Hepatocyte (in vitro differentiated cells): Measurements from ENCODE around the gene ENPP6. TPM values are rescaled to one million over a fixed set of nuclear protein-coding genes. Genes with fewer than 3 reads are reported as not detected.

Source experiments
- DNase-seq: peaks from one replicate; pipeline ENCODE4 v3.0.0-alpha.2; 2016; ENCODE audit warnings: low spot score
- H2AFZ ChIP-seq: fragments of 200-600 bp; sonication (generic); 2 replicates; pipeline ENCODE4 v1.6.0; 2016; ENCODE audit warnings: antibody characterized with exemption, mild to moderate bottlenecking
- H3K27ac ChIP-seq: fragments of 200-600 bp; sonication (generic); 2 replicates; pipeline ENCODE4 v1.5.1; 2016; ENCODE audit warnings: mild to moderate bottlenecking
- H3K27me3 ChIP-seq: fragments of 200-600 bp; sonication (generic); 2 replicates; pipeline ENCODE4 v1.6.1; 2016
- H3K36me3 ChIP-seq: fragments of 200-600 bp; sonication (generic); replicated peaks from 2 replicates; pipeline ENCODE4 v1.5.1; 2016; ENCODE audit warnings: low read depth; ENCODE audit not compliant: insufficient read depth
- H3K4me1 ChIP-seq: fragments of 200-600 bp; sonication (generic); 2 replicates; pipeline ENCODE4 v1.5.1; 2016; ENCODE audit warnings: mild to moderate bottlenecking, moderate library complexity; ENCODE audit not compliant: insufficient read depth
- H3K4me2 ChIP-seq: fragments of 200-600 bp; sonication (generic); 2 replicates; pipeline ENCODE4 v1.6.0; 2016
- H3K4me3 ChIP-seq: fragments of 200-600 bp; sonication (generic); 2 replicates; pipeline ENCODE4 v1.5.1; 2016; ENCODE audit warnings: mild to moderate bottlenecking
- H3K79me2 ChIP-seq: fragments of 200-600 bp; sonication (generic); 2 replicates; pipeline ENCODE4 v1.6.0; 2017; ENCODE audit warnings: mild to moderate bottlenecking
- H3K9me2 ChIP-seq: fragments of 200-600 bp; sonication (generic); replicated peaks from 2 replicates; pipeline ENCODE4 v1.6.0; 2017; ENCODE audit warnings: mild to moderate bottlenecking; ENCODE audit not compliant: insufficient read depth
- H3K9me3 ChIP-seq: fragments of 200-600 bp; sonication (generic); 2 replicates; pipeline ENCODE4 v1.5.1; 2016; ENCODE audit warnings: low read depth, mild to moderate bottlenecking
- H4K20me1 ChIP-seq: fragments of 200-600 bp; sonication (generic); 2 replicates; pipeline ENCODE4 v1.6.0; 2016; ENCODE audit warnings: mild to moderate bottlenecking; ENCODE audit not compliant: insufficient read depth, poor library complexity, severe bottlenecking
- EZH2 ChIP-seq: fragments of 200-600 bp; sonication (generic); IDR thresholded peaks from 2 replicates; pipeline ENCODE4 v1.6.1; 2016; ENCODE audit warnings: antibody characterized with exemption, mild to moderate bottlenecking, borderline replicate concordance
- EZH2phosphoT487 ChIP-seq: fragments of 200-600 bp; sonication (generic); IDR thresholded peaks from one replicate; pipeline ENCODE4 v1.6.1; 2018; ENCODE audit warnings: antibody characterized with exemption, mild to moderate bottlenecking, low read depth, moderate library complexity; ENCODE audit not compliant: unreplicated experiment, severe bottlenecking
- WGBS: methylation state at CpG from one replicate; pipeline ENCODE4 v1.1.6; 2016; ENCODE audit warnings: low lambda C conversion rate; ENCODE audit errors: missing lambda C conversion rate; 5-methylcytosine and 5-hydroxymethylcytosine counted together
- polyA plus RNA-seq: library from polyadenylated mRNA; unstranded; fragments of >200 nt; fragmentation: Nextera tagmentation; extraction: Ambion mirVana; gene quantifications from 2 replicates; pipeline ENCODE4 v1.2.1, GENCODE V29; 2016
- total RNA-seq: library from RNA; depleted of rRNA; stranded (reverse); fragments of >200 nt; gene quantifications from 2 replicates; pipeline ENCODE4 v1.2.3, GENCODE V29; 2014
- TF ChIP-seq, protein P1 (sequence below): fragments of 200-600 bp; sonication (generic); IDR thresholded peaks from 2 replicates; pipeline ENCODE4 v1.5.1; 2016; ENCODE audit warnings: antibody characterized with exemption, mild to moderate bottlenecking; ENCODE audit not compliant: poor library complexity

ENPP6 gene
- total and polyA plus RNA-seq, 2 experiments from 2014 or later: 0.03 TPM; not detected in 1

- Histone ChIP-seq H3K9me2 (no peaks in the 10 kb centered on the region), H3K27ac (no peak overlapping the region), H3K79me2 (no peaks in the 10 kb centered on the region), H2AFZ (no peak overlapping the region), H3K4me3 (no peak overlapping the region), H3K9me3 (no peaks in the 10 kb centered on the region), H3K36me3 (no peaks in the 10 kb centered on the region), H3K4me1 (no peaks in the 10 kb centered on the region), H3K4me2 (no peak overlapping the region), H4K20me1 (no peaks in the 10 kb centered on the region), H3K27me3 (no peaks in the 10 kb centered on the region)
- WGBS: 83% methylated on average over 12 of the region's 12 CpGs
- DNase-seq: no peak
- TF ChIP-seq EZH2: no peak
- TF ChIP-seq, protein P1, sequence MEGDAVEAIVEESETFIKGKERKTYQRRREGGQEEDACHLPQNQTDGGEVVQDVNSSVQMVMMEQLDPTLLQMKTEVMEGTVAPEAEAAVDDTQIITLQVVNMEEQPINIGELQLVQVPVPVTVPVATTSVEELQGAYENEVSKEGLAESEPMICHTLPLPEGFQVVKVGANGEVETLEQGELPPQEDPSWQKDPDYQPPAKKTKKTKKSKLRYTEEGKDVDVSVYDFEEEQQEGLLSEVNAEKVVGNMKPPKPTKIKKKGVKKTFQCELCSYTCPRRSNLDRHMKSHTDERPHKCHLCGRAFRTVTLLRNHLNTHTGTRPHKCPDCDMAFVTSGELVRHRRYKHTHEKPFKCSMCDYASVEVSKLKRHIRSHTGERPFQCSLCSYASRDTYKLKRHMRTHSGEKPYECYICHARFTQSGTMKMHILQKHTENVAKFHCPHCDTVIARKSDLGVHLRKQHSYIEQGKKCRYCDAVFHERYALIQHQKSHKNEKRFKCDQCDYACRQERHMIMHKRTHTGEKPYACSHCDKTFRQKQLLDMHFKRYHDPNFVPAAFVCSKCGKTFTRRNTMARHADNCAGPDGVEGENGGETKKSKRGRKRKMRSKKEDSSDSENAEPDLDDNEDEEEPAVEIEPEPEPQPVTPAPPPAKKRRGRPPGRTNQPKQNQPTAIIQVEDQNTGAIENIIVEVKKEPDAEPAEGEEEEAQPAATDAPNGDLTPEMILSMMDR: no peak
- TF ChIP-seq EZH2phosphoT487: no peak
Measured at GRCh38 chr4:184188443-184189400, 29.0 kb downstream of the ENPP6 start.

GRCh38 chr4:184177271-184177670, 40.4 kb downstream of the ENPP6 start:
- no peaks in the 10 kb centered on the region for H3K9me2 ChIP-seq
- no peaks in the 10 kb centered on the region for H3K27me3 ChIP-seq
- no peaks in the 10 kb centered on the region for H3K9me3 ChIP-seq
- no peak overlapping the region for H3K4me3 ChIP-seq
- no peaks in the 10 kb centered on the region for H4K20me1 ChIP-seq
- no peaks in the 10 kb centered on the region for H3K36me3 ChIP-seq
- TF ChIP-seq EZH2phosphoT487 (no peak), EZH2 (no peak)
- TF ChIP-seq, protein P1: no peak
- H3K27ac ChIP-seq: no peak overlapping the region
- no peaks in the 10 kb centered on the region for H3K4me1 ChIP-seq
- no peak for DNase-seq
- H3K4me2 ChIP-seq: no peak overlapping the region
- H2AFZ ChIP-seq: no peak overlapping the region
- H3K79me2 ChIP-seq: no peaks in the 10 kb centered on the region
- 62% methylated on average over 6 of the region's 6 CpGs for WGBS

GRCh38 chr4:184174571-184175488, 42.8 kb downstream of the ENPP6 start:
- Histone ChIP-seq H3K4me3 (no peak overlapping the region), H2AFZ (no peak overlapping the region), H3K9me2 (no peaks in the 10 kb centered on the region), H3K4me2 (no peak overlapping the region), H3K9me3 (no peaks in the 10 kb centered on the region), H3K4me1 (no peaks in the 10 kb centered on the region), H4K20me1 (no peaks in the 10 kb centered on the region), H3K36me3 (no peaks in the 10 kb centered on the region), H3K79me2 (no peaks in the 10 kb centered on the region), H3K27ac (no peak overlapping the region), H3K27me3 (no peaks in the 10 kb centered on the region)
- DNase-seq: no peak
- no peak for TF ChIP-seq EZH2phosphoT487
- WGBS: 92% methylated on average over 16 of the region's 16 CpGs
